Measurements from ENCODE around the gene CARMIL1.

GRCh38 chr6:25637960-25638434 lies 358.8 kb downstream of the CARMIL1 start:
- TF ChIP-seq EP300 (IDR thresholded peaks at IDR 0.05) = no peak
- TF ChIP-seq CTCF (IDR thresholded peaks at IDR 0.05) = no peak
- TF ChIP-seq POLR2A (IDR thresholded peaks at IDR 0.05) = no peak
- no peak for TF ChIP-seq POLR2AphosphoS5 (IDR thresholded peaks at IDR 0.05)
